Natural killer cell treated with Interleukin-12 subunit alpha and Interleukin-12 subunit beta and Interleukin-15 and Interleukin-18, amount 100 ng/mL, for 72 hours (primary cell): ENCODE results near the gene SHCBP1L. TPM values are rescaled to one million over a fixed set of nuclear protein-coding genes. Genes with fewer than 3 reads are reported as not detected.

Source experiments
- ATAC-seq, 2 donors: fragments of 150-1000 bp; cut with Tn5 transposase in 1 of 2; sonication (Bioruptor Pico), chemical (Tn5 transposase) in 1 of 2; 2 replicates each; pipeline ENCODE4 v1.10.0; 2021
- DNase-seq: peaks from one replicate; pipeline ENCODE4 v3.0.0; 2022; ENCODE audit warnings: low spot score
- H3K27ac Mint-ChIP-seq, 2 donors: 1 replicate in 1 of 2; 2 replicates in 1 of 2; pipeline ENCODE4 v1.8.0; 2022; ENCODE audit warnings: mixed read lengths in 2 of 2, mild to moderate bottlenecking in 1 of 2, moderate library complexity in 1 of 2
- H3K27me3 Mint-ChIP-seq, 2 donors: 1 replicate in 1 of 2; 2 replicates in 1 of 2; pipeline ENCODE4 v1.8.0; 2022; ENCODE audit warnings: mixed read lengths in 2 of 2
- H3K36me3 Mint-ChIP-seq: one replicate; pipeline ENCODE4 v1.8.0; 2022; ENCODE audit warnings: mixed read lengths
- H3K4me1 Mint-ChIP-seq, 2 donors: 1 replicate in 1 of 2; 2 replicates in 1 of 2; pipeline ENCODE4 v1.8.0; 2022; ENCODE audit warnings: low read depth in 2 of 2, mixed read lengths in 2 of 2, mild to moderate bottlenecking in 1 of 2
- H3K4me3 Mint-ChIP-seq: one replicate; pipeline ENCODE4 v1.8.0; 2022; ENCODE audit warnings: mixed read lengths
- H3K9me3 Mint-ChIP-seq: 2 replicates; pipeline ENCODE4 v1.8.0; 2022; ENCODE audit warnings: mixed read lengths
- total RNA-seq, 2 donors: library from RNA; stranded (reverse); gene quantifications; one replicate each; pipeline ENCODE4 v1.2.3, GENCODE V29; 2022

Gene SHCBP1L
- total RNA-seq, 2 donors from 2014 or later = not detected

- H3K9me3 Mint-ChIP-seq = no peaks in the 10 kb centered on the region
- no peak overlapping the region for H3K27ac Mint-ChIP-seq
- H3K27me3 Mint-ChIP-seq = no peaks in the 10 kb centered on the region
- H3K4me3 Mint-ChIP-seq = no peak overlapping the region
- ATAC-seq = no peak
- peaks cover 3 to 6% of the 10 kb centered on the region in 2 donors for H3K4me1 Mint-ChIP-seq
- DNase-seq = no peak
- peaks cover 58% of the 10 kb centered on the region for H3K36me3 Mint-ChIP-seq
Measured at GRCh38 chr1:182863940-182864339, 89.0 kb downstream of the SHCBP1L start.

GRCh38 chr1:182862827-182863226 lies 90.1 kb downstream of the SHCBP1L start:
- ATAC-seq (no peak), DNase-seq (no peak)
- no peaks in the 10 kb centered on the region for H3K9me3 Mint-ChIP-seq
- peaks cover 67% of the 10 kb centered on the region for H3K36me3 Mint-ChIP-seq
- H3K27ac Mint-ChIP-seq = peak overlapping the region in 1 of 2 donors; percentile 43
- H3K27me3 Mint-ChIP-seq = no peaks in the 10 kb centered on the region
- H3K4me1 Mint-ChIP-seq = peaks cover 3 to 6% of the 10 kb centered on the region in 2 donors
- H3K4me3 Mint-ChIP-seq = no peak overlapping the region

GRCh38 chr1:182861994-182862393 lies 91.0 kb downstream of the SHCBP1L start:
- no peaks in the 10 kb centered on the region for H3K27me3 Mint-ChIP-seq
- no peak for DNase-seq
- ATAC-seq = no peak
- peak overlapping the region in 1 of 2 donors; percentile 43 for H3K27ac Mint-ChIP-seq
- peaks cover 3 to 6% of the 10 kb centered on the region in 2 donors for H3K4me1 Mint-ChIP-seq
- H3K36me3 Mint-ChIP-seq = peaks cover 60% of the 10 kb centered on the region
- H3K4me3 Mint-ChIP-seq = no peak overlapping the region
- H3K9me3 Mint-ChIP-seq = no peaks in the 10 kb centered on the region

- peaks cover 3 to 4% of the 10 kb centered on the region in 2 donors for H3K4me1 Mint-ChIP-seq
- DNase-seq (no peak), ATAC-seq (no peak)
- H3K4me3 Mint-ChIP-seq = no peak overlapping the region
- H3K9me3 Mint-ChIP-seq = no peaks in the 10 kb centered on the region
- H3K27ac Mint-ChIP-seq = no peak overlapping the region
- no peaks in the 10 kb centered on the region for H3K27me3 Mint-ChIP-seq
- H3K36me3 Mint-ChIP-seq = peaks cover 48% of the 10 kb centered on the region
Measured at GRCh38 chr1:182860658-182861057, 92.3 kb downstream of the SHCBP1L start.

- Mint-ChIP-seq H3K4me1 (peaks cover 0 to 3% of the 10 kb centered on the region in 2 donors), H3K36me3 (peaks cover 32% of the 10 kb centered on the region), H3K27me3 (no peaks in the 10 kb centered on the region), H3K27ac (no peak overlapping the region), H3K4me3 (no peak overlapping the region), H3K9me3 (no peaks in the 10 kb centered on the region)
- no peak for DNase-seq
- no peak for ATAC-seq
Measured at GRCh38 chr1:182857212-182857611, 95.8 kb downstream of the SHCBP1L start.

GRCh38 chr1:182855911-182856310 lies 97.1 kb downstream of the SHCBP1L start:
- Mint-ChIP-seq H3K27ac (no peak overlapping the region), H3K36me3 (peaks cover 28% of the 10 kb centered on the region), H3K4me1 (peaks cover 0 to 5% of the 10 kb centered on the region in 2 donors), H3K4me3 (no peak overlapping the region), H3K9me3 (no peaks in the 10 kb centered on the region), H3K27me3 (no peaks in the 10 kb centered on the region)
- DNase-seq (no peak), ATAC-seq (no peak)

- Mint-ChIP-seq H3K27me3 (no peaks in the 10 kb centered on the region), H3K36me3 (peaks cover 35% of the 10 kb centered on the region), H3K4me3 (no peak overlapping the region), H3K27ac (no peak overlapping the region), H3K4me1 (peaks cover 23 to 25% of the 10 kb centered on the region in 2 donors), H3K9me3 (no peaks in the 10 kb centered on the region)
- DNase-seq (no peak), ATAC-seq (no peak)
Measured at GRCh38 chr1:182851825-182852224, 101.1 kb downstream of the SHCBP1L start.

GRCh38 chr1:182850319-182850718 lies 102.6 kb downstream of the SHCBP1L start:
- ATAC-seq = no peak
- H3K27me3 Mint-ChIP-seq = no peaks in the 10 kb centered on the region

More at GRCh38 chr1:182850319-182850718, 102.6 kb downstream of the SHCBP1L start:
- H3K9me3 Mint-ChIP-seq = no peaks in the 10 kb centered on the region
- H3K4me3 Mint-ChIP-seq = no peak overlapping the region
- H3K27ac Mint-ChIP-seq = no peak overlapping the region
- no peak for DNase-seq
- peaks cover 29 to 31% of the 10 kb centered on the region in 2 donors for H3K4me1 Mint-ChIP-seq
- H3K36me3 Mint-ChIP-seq = peaks cover 39% of the 10 kb centered on the region

Other genes with a start within 250 kb of the SHCBP1L start
- 1 to 10 TPM; 3.4 to 5.3 TPM for gene NPL, start 163.4 kb downstream of the SHCBP1L start, total RNA-seq
- gene DHX9, start 113.8 kb downstream of the SHCBP1L start, total RNA-seq = 100 to 1,000 TPM; 217 to 247 TPM
- gene LAMC1, start 70.3 kb upstream of the SHCBP1L start, total RNA-seq = under 1 TPM; 0.64 to 0.84 TPM
- gene LAMC2, start 233.1 kb upstream of the SHCBP1L start, total RNA-seq = not detected